WTC11 (cell line): ENCODE results near the gene EDAR. TPM values are rescaled to one million over a fixed set of nuclear protein-coding genes. Genes with fewer than 3 reads are reported as not detected.

Experiments used
- ATAC-seq: fragments of 200-7000 bp; cut with Tn5 transposase; 2 replicates; pipeline ENCODE4 v1.10.0; 2021; ENCODE audit warnings: mild to moderate bottlenecking, moderate library complexity
- CTCF ChIA-PET: fragments of 300-600 bp; sonication (Branson Sonifier 250); formaldehyde crosslinking; loops from one replicate; lab custom pipeline; 2021; ENCODE audit warnings: antibody characterized with exemption; lab: Charles Lee
- POLR2A ChIA-PET: fragments of 350-600 bp; sonication (Branson Sonifier 250); formaldehyde crosslinking; loops from one replicate; lab custom pipeline; 2021; ENCODE audit warnings: antibody characterized with exemption; lab: Charles Lee
- DNase-seq: peaks from one replicate; pipeline ENCODE4 v3.0.0; 2021; ENCODE audit warnings: low spot score
- H3K27ac Mint-ChIP-seq: 2 replicates; pipeline ENCODE4 v1.8.0; 2021; ENCODE audit warnings: mixed read lengths
- H3K27me3 Mint-ChIP-seq: 2 replicates; pipeline ENCODE4 v1.8.0; 2021; ENCODE audit warnings: low read depth, mild to moderate bottlenecking, moderate library complexity, mixed read lengths
- H3K36me3 Mint-ChIP-seq: 2 replicates; pipeline ENCODE4 v1.8.0; 2021; ENCODE audit warnings: mixed read lengths
- H3K4me1 Mint-ChIP-seq: 2 replicates; pipeline ENCODE4 v1.8.0; 2022; ENCODE audit warnings: mixed read lengths
- H3K4me3 Mint-ChIP-seq: 2 replicates; pipeline ENCODE4 v1.8.0; 2021; ENCODE audit warnings: mild to moderate bottlenecking, moderate library complexity, mixed read lengths
- H3K9me3 Mint-ChIP-seq: 2 replicates; pipeline ENCODE4 v1.8.0; 2021; ENCODE audit warnings: mixed read lengths
- ATF3 ChIP-seq: sonication (generic); formaldehyde crosslinking; conservative IDR thresholded peaks from 2 replicates; pipeline ENCODE4 v1.8.1; 2022; ENCODE audit warnings: mild to moderate bottlenecking, missing genetic modification reagents
- CREB1 ChIP-seq: sonication (generic); formaldehyde crosslinking; IDR thresholded peaks from 2 replicates; pipeline ENCODE4 v1.8.0; 2023; ENCODE audit warnings: mild to moderate bottlenecking, missing genetic modification reagents
- E2F4 ChIP-seq: sonication (generic); formaldehyde crosslinking; IDR thresholded peaks from 2 replicates; pipeline ENCODE4 v1.8.1; 2022; ENCODE audit warnings: low read depth, mild to moderate bottlenecking, moderate library complexity, missing genetic modification reagents, borderline replicate concordance
- ESRRA ChIP-seq: sonication (generic); formaldehyde crosslinking; IDR thresholded peaks from 2 replicates; pipeline ENCODE4 v1.8.1; 2022; ENCODE audit warnings: mild to moderate bottlenecking, missing genetic modification reagents, borderline replicate concordance
- GRHL2 ChIP-seq: fragments of 250-450 bp; sonication (Bioruptor Pico); IDR thresholded peaks from 2 replicates; pipeline ENCODE4 v1.8.0; 2022; ENCODE audit warnings: mild to moderate bottlenecking, moderate library complexity; ENCODE audit not compliant: insufficient replicate concordance, severe bottlenecking
- MXD4 ChIP-seq: fragments of 250-450 bp; sonication (Bioruptor Pico); IDR thresholded peaks from 2 replicates; pipeline ENCODE4 v1.8.0; 2021; ENCODE audit warnings: mild to moderate bottlenecking, moderate library complexity, borderline replicate concordance
- TCF7 ChIP-seq: sonication (generic); formaldehyde crosslinking; IDR thresholded peaks from 2 replicates; pipeline ENCODE4 v1.8.0; 2022; ENCODE audit warnings: mild to moderate bottlenecking, low read depth, missing genetic modification reagents, moderate library complexity
- TEAD1 ChIP-seq: sonication (generic); formaldehyde crosslinking; IDR thresholded peaks from 2 replicates; pipeline ENCODE4 v1.8.0; 2022; ENCODE audit warnings: mild to moderate bottlenecking, missing genetic modification reagents
- ZMAT4 ChIP-seq: fragments of 250-450 bp; sonication (Bioruptor Pico); IDR thresholded peaks from 2 replicates; pipeline ENCODE4 v1.9.0; 2021; ENCODE audit warnings: mild to moderate bottlenecking
- ZNF232 ChIP-seq: sonication (generic); formaldehyde crosslinking; IDR thresholded peaks from 2 replicates; pipeline ENCODE4 v1.8.0; 2022; ENCODE audit warnings: mild to moderate bottlenecking, missing genetic modification reagents
- total RNA-seq: library from RNA; stranded (reverse); gene quantifications from 3 replicates; pipeline ENCODE4 v1.2.3, GENCODE V29; 2021
- TF ChIP-seq, protein P1 (sequence below): sonication (generic); formaldehyde crosslinking; IDR thresholded peaks from 2 replicates; pipeline ENCODE4 v1.8.1; 2022; ENCODE audit warnings: mild to moderate bottlenecking, missing genetic modification reagents, moderate library complexity, borderline replicate concordance
- TF ChIP-seq, protein P2 (sequence below): fragments of 250-450 bp; sonication (Bioruptor Pico); IDR thresholded peaks from 2 replicates; pipeline ENCODE4 v1.9.0; 2021; ENCODE audit warnings: mild to moderate bottlenecking
- TF ChIP-seq, protein P3 (sequence below): sonication (generic); formaldehyde crosslinking; IDR thresholded peaks from 2 replicates; pipeline ENCODE4 v1.8.0; 2023; ENCODE audit warnings: missing genetic modification reagents, mild to moderate bottlenecking, borderline replicate concordance

EDAR gene
- total RNA-seq, 1 experiment from 2014 or later, result not detected

DNA sequence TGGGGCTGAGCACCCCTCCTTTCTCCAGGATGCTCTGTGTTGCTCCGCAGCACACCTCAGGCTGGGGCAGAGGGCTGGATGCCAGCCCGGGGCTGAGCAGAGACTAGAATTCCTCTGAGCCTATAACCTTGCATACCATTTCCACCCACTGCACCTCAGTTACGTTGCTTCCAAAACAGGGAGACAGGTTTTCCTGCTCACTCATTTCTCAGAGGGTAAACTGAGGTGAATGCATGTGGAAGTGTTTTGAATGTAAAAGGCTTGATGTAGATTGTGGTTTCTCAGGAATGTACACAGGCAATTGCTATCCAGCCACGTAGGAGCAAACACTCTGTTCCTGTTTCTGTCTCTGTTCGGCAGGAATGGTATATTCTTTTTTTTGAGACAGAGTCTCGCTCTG lies 45.3 kb downstream of the EDAR start (continued):
- TF ChIP-seq, protein P1, sequence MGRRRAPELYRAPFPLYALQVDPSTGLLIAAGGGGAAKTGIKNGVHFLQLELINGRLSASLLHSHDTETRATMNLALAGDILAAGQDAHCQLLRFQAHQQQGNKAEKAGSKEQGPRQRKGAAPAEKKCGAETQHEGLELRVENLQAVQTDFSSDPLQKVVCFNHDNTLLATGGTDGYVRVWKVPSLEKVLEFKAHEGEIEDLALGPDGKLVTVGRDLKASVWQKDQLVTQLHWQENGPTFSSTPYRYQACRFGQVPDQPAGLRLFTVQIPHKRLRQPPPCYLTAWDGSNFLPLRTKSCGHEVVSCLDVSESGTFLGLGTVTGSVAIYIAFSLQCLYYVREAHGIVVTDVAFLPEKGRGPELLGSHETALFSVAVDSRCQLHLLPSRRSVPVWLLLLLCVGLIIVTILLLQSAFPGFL (CRISPR knock-in tag), result no peak
- no peak for TF ChIP-seq ESRRA (CRISPR knock-in tag)
- TF ChIP-seq TCF7 (CRISPR knock-in tag), result no peak
- no peak for TF ChIP-seq CREB1 (CRISPR knock-in tag)
- TF ChIP-seq, protein P2, sequence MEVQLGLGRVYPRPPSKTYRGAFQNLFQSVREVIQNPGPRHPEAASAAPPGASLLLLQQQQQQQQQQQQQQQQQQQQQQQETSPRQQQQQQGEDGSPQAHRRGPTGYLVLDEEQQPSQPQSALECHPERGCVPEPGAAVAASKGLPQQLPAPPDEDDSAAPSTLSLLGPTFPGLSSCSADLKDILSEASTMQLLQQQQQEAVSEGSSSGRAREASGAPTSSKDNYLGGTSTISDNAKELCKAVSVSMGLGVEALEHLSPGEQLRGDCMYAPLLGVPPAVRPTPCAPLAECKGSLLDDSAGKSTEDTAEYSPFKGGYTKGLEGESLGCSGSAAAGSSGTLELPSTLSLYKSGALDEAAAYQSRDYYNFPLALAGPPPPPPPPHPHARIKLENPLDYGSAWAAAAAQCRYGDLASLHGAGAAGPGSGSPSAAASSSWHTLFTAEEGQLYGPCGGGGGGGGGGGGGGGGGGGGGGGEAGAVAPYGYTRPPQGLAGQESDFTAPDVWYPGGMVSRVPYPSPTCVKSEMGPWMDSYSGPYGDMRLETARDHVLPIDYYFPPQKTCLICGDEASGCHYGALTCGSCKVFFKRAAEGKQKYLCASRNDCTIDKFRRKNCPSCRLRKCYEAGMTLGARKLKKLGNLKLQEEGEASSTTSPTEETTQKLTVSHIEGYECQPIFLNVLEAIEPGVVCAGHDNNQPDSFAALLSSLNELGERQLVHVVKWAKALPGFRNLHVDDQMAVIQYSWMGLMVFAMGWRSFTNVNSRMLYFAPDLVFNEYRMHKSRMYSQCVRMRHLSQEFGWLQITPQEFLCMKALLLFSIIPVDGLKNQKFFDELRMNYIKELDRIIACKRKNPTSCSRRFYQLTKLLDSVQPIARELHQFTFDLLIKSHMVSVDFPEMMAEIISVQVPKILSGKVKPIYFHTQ (CRISPR knock-in tag), result no peak
- TF ChIP-seq, all 79 proteins: peak for 0

GRCh38 chr2:108942888-108943287 lies 46.1 kb downstream of the EDAR start:
- Mint-ChIP-seq H3K4me1 (0 out of 2 replicates have a peak, but pooled peaks cover 3% of the 10 kb centered on the region), H3K27ac (no peak overlapping the region), H3K27me3 (peaks cover 3% of the 10 kb centered on the region), H3K4me3 (no peak overlapping the region), H3K36me3 (peaks cover 17% of the 10 kb centered on the region), H3K9me3 (peaks cover 23% of the 10 kb centered on the region)
- ATAC-seq (no peak), DNase-seq (no peak)
- TF ChIP-seq ATF3 (CRISPR knock-in tag), result no peak
- TF ChIP-seq E2F4 (CRISPR knock-in tag), result no peak
- TF ChIP-seq ZNF232 (CRISPR knock-in tag), result no peak
- TF ChIP-seq CREB1 (CRISPR knock-in tag), result no peak
- TF ChIP-seq, protein P3, sequence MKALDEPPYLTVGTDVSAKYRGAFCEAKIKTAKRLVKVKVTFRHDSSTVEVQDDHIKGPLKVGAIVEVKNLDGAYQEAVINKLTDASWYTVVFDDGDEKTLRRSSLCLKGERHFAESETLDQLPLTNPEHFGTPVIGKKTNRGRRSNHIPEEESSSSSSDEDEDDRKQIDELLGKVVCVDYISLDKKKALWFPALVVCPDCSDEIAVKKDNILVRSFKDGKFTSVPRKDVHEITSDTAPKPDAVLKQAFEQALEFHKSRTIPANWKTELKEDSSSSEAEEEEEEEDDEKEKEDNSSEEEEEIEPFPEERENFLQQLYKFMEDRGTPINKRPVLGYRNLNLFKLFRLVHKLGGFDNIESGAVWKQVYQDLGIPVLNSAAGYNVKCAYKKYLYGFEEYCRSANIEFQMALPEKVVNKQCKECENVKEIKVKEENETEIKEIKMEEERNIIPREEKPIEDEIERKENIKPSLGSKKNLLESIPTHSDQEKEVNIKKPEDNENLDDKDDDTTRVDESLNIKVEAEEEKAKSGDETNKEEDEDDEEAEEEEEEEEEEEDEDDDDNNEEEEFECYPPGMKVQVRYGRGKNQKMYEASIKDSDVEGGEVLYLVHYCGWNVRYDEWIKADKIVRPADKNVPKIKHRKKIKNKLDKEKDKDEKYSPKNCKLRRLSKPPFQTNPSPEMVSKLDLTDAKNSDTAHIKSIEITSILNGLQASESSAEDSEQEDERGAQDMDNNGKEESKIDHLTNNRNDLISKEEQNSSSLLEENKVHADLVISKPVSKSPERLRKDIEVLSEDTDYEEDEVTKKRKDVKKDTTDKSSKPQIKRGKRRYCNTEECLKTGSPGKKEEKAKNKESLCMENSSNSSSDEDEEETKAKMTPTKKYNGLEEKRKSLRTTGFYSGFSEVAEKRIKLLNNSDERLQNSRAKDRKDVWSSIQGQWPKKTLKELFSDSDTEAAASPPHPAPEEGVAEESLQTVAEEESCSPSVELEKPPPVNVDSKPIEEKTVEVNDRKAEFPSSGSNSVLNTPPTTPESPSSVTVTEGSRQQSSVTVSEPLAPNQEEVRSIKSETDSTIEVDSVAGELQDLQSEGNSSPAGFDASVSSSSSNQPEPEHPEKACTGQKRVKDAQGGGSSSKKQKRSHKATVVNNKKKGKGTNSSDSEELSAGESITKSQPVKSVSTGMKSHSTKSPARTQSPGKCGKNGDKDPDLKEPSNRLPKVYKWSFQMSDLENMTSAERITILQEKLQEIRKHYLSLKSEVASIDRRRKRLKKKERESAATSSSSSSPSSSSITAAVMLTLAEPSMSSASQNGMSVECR, result no peak
- ChIA-PET POLR2A (no interaction called here), CTCF (interaction anchor here (1.0 to 1.3 kb wide), 2 partner anchors 8 to 59 kb away, joined by 3 to 4 read pairs; no protein-coding TSS in a partner anchor)

DNA sequence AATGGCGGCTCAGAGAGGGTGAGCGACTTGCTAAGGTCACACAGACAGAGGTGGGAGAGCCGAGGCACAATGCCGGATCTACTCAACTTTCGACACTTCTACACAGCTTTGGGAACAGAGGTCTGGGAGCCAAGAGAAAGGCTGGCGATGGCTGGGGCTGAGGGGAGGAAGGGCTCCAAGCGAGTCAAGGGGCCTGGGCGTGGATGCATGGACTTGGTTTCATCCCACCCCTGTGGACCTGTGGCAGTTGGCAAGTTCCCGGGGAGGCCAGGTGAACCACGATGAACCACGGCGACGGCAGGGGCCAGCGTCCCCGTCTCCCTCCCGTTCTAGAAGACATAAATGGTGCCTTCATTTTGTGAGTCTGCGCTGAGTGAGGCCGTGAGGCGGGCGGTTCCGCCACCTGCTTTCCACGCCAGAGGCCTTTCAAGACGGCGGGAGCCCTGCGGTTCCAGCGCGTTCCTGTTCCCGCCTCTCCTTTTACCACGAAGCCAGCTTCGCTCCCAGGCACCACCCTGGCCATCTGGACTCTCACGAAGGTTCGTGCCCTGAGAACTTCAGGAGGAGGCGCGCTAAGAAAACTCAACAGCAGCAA lies 46.7 kb downstream of the EDAR start:
- ATAC-seq (no peak), DNase-seq (no peak)
- ChIA-PET POLR2A (no interaction called here), CTCF (interaction anchor here (1.3 kb wide), 1 partner anchor 59 kb away, joined by 4 read pairs; no protein-coding TSS in a partner anchor)
- Mint-ChIP-seq H3K36me3 (peaks cover 13% of the 10 kb centered on the region), H3K27ac (no peak overlapping the region), H3K4me1 (0 out of 2 replicates have a peak, but pooled peaks cover 3% of the 10 kb centered on the region), H3K27me3 (no peaks in the 10 kb centered on the region; the same call in 1 of the 2 replicates), H3K4me3 (no peak overlapping the region), H3K9me3 (peaks cover 20% of the 10 kb centered on the region)
- no peak for TF ChIP-seq ESRRA (CRISPR knock-in tag)
- no peak for TF ChIP-seq ZMAT4
- TF ChIP-seq MXD4 (CRISPR knock-in tag), result no peak
- TF ChIP-seq GRHL2 (CRISPR knock-in tag), result no peak
- TF ChIP-seq TEAD1 (CRISPR knock-in tag), result no peak
